HepG2 (cell line): Measurements from ENCODE around the gene C3orf62. TPM values are rescaled to one million over a fixed set of nuclear protein-coding genes. Genes with fewer than 3 reads are reported as not detected.
"Not testable (repeated sequence)": the region's sequence is repeated elsewhere in the genome, so short reads cannot be mapped to it uniquely, and the experiment has no call there.

Experiments used
- ATAC-seq: fragments of 200-7000 bp; cut with Tn5 transposase; 3 replicates; pipeline ENCODE4 v1.9.1; 2020; ENCODE audit warnings: mild to moderate bottlenecking, moderate library complexity
- BruUV-seq: library from RNA; stranded (reverse); fragments of 400-500 nt; replicated peaks from 2 replicates; lab custom pipeline; 2021; lab: Mats Ljungman, UMichigan
- CTCF ChIA-PET: fragments of 300-600 bp; formaldehyde crosslinking; extraction: SDS; loops from one replicate; lab custom pipeline; 2021; ENCODE audit warnings: low total read pairs, inconsistent platforms, low intra/inter-chr PET ratio; lab: Yijun Ruan, JAX
- POLR2A ChIA-PET: fragments of 350-600 bp; sonication (Branson Sonifier 250); formaldehyde crosslinking; loops from one replicate; lab custom pipeline; 2020; ENCODE audit warnings: antibody characterized with exemption, inconsistent platforms; lab: Yijun Ruan, JAX
- DNase-seq: peaks from one replicate; pipeline ENCODE4 v3.0.0-alpha.2; 2015; ENCODE audit warnings: low spot score
- FAIRE-seq: peaks from 3 replicates; lab custom pipeline; 2011; peaks lifted over from hg19 to GRCh38; lab: Jason Lieb, UNC
- H2AFZ ChIP-seq: one replicate; pipeline ENCODE4 v1.6.1; 2011; ENCODE audit warnings: low read length, inconsistent platforms
- H3K27ac ChIP-seq: fragments of 300-600 bp; 3 replicates; pipeline ENCODE4 v1.8.0; 2011; ENCODE audit warnings: mixed run types, mild to moderate bottlenecking, mixed read lengths, low read length, inconsistent platforms; ENCODE audit not compliant: insufficient read depth; ENCODE audit errors: extremely low read length
- H3K27me3 ChIP-seq, 2 experiments: fragments of 200-600 bp in 1 of 2; 2 replicates in 1 of 2; 3 replicates in 1 of 2; pipeline versions ENCODE4 v1.6.0 to v1.8.0; 2011; ENCODE audit warnings: low read length in 2 of 2, mild to moderate bottlenecking in 2 of 2, moderate library complexity in 2 of 2, inconsistent platforms in 1 of 2; ENCODE audit not compliant: insufficient read depth in 2 of 2, control insufficient read depth in 1 of 2
- H3K36me3 ChIP-seq, 2 experiments: fragments of 200-600 bp in 1 of 2; replicated peaks in 1 of 2; 2 replicates in 1 of 2; 3 replicates in 1 of 2; pipeline versions ENCODE4 v1.5.1 to v1.8.0; 2011; ENCODE audit warnings: low read length in 2 of 2, inconsistent platforms in 1 of 2; ENCODE audit not compliant: insufficient read depth in 2 of 2, control insufficient read depth in 1 of 2
- H3K4me1 ChIP-seq: 2 replicates; pipeline ENCODE4 v1.5.1; 2012; ENCODE audit warnings: low read length, inconsistent platforms; ENCODE audit not compliant: insufficient read depth
- H3K4me2 ChIP-seq: 2 replicates; pipeline ENCODE4 v1.6.0; 2011; ENCODE audit warnings: low read depth, low read length, inconsistent platforms
- H3K4me3 ChIP-seq, 3 experiments: fragments of 200-600 bp in 1 of 3; sonication (generic), shearing (Covaris generic) in 1 of 3; replicated peaks in 1 of 3; 2 replicates each; pipeline ENCODE4 v1.5.1; 2011 to 2016; ENCODE audit warnings: low read length in 3 of 3, inconsistent platforms in 2 of 3, low read depth in 2 of 3, mild to moderate bottlenecking in 2 of 3, control low read depth in 1 of 3, mixed read lengths in 1 of 3; ENCODE audit not compliant: insufficient read depth in 1 of 3
- H3K79me2 ChIP-seq: one replicate; pipeline ENCODE4 v1.6.1; 2011; ENCODE audit warnings: low read length, inconsistent platforms; ENCODE audit not compliant: insufficient read depth
- H3K9ac ChIP-seq: 2 replicates; pipeline ENCODE4 v1.6.0; 2011; ENCODE audit warnings: mild to moderate bottlenecking, low read depth, low read length, inconsistent platforms; ENCODE audit not compliant: insufficient read depth
- H3K9me3 ChIP-seq: 2 replicates; pipeline ENCODE4 v1.5.1; 2012; ENCODE audit warnings: mild to moderate bottlenecking, low read length
- H4K20me1 ChIP-seq: 2 replicates; pipeline ENCODE4 v1.6.0; 2011; ENCODE audit warnings: inconsistent platforms, mild to moderate bottlenecking, low read length, moderate library complexity; ENCODE audit not compliant: insufficient read depth
- ARID2 ChIP-seq: sonication (generic); formaldehyde crosslinking; IDR thresholded peaks from 2 replicates; pipeline ENCODE4 v1.8.1; 2022; ENCODE audit warnings: mild to moderate bottlenecking, missing genetic modification reagents, borderline replicate concordance
- ATAD3A ChIP-seq: sonication (generic); formaldehyde crosslinking; IDR thresholded peaks from 2 replicates; pipeline ENCODE4 v1.4.0; 2020; ENCODE audit warnings: missing genetic modification reagents
- BCL6 ChIP-seq: IDR thresholded peaks from 2 replicates; pipeline ENCODE4 v1.6.1; 2016; ENCODE audit warnings: missing genetic modification reagents, missing compliant biosample characterization
- CC2D1A ChIP-seq: sonication (generic); formaldehyde crosslinking; IDR thresholded peaks from 2 replicates; pipeline ENCODE4 v1.8.1; 2023; ENCODE audit warnings: mild to moderate bottlenecking, missing genetic modification reagents
- ERF ChIP-seq: IDR thresholded peaks from 2 replicates; pipeline ENCODE4 v1.6.1; 2018; ENCODE audit warnings: missing biosample characterization, missing genetic modification reagents
- ISX ChIP-seq: sonication (generic); formaldehyde crosslinking; conservative IDR thresholded peaks from 2 replicates; pipeline ENCODE4 v1.5.0; 2020; ENCODE audit warnings: missing genetic modification reagents
- MAFK ChIP-seq, 2 experiments: IDR thresholded peaks in 1 of 2; conservative IDR thresholded peaks in 1 of 2; 2 replicates each; pipeline ENCODE4 v1.6.1; 2011; ENCODE audit warnings: improper control_type of control experiment in 2 of 2, low read length in 2 of 2
- NAIF1 ChIP-seq: sonication (generic); formaldehyde crosslinking; IDR thresholded peaks from 2 replicates; pipeline ENCODE4 v1.5.0; 2020; ENCODE audit warnings: mild to moderate bottlenecking, missing genetic modification reagents, borderline replicate concordance
- THAP7 ChIP-seq: sonication (generic); formaldehyde crosslinking; IDR thresholded peaks from 2 replicates; pipeline ENCODE4 v1.8.1; 2023; ENCODE audit warnings: mild to moderate bottlenecking, missing genetic modification reagents
- ZNF605 ChIP-seq: sonication (generic); formaldehyde crosslinking; IDR thresholded peaks from 2 replicates; pipeline ENCODE4 v1.8.0; 2022; ENCODE audit warnings: mild to moderate bottlenecking, missing genetic modification reagents
- ZNF768 ChIP-seq: sonication (generic); formaldehyde crosslinking; IDR thresholded peaks from 2 replicates; pipeline ENCODE4 v1.4.0; 2020; ENCODE audit warnings: missing genetic modification reagents
- ZNF782 ChIP-seq: sonication (generic); formaldehyde crosslinking; IDR thresholded peaks from 2 replicates; pipeline ENCODE4 v1.4.0; 2020; ENCODE audit warnings: missing genetic modification reagents, mild to moderate bottlenecking, borderline replicate concordance
- WGBS: methylation state at CpG from one replicate; pipeline ENCODE4 v1.1.6; 2017; ENCODE audit warnings: low lambda C conversion rate; 5-methylcytosine and 5-hydroxymethylcytosine counted together
- in situ Hi-C: cut with HindIII; loops from 2 replicates; pipeline ENCODE4 v1.10.0; 2017; ENCODE audit warnings: low pct_unique_long_range_greater_than_20kb; ENCODE audit not compliant: extremely low pct_ligation_motif_present
- intact Hi-C: fragments of 100-400 bp; cut with micrococcal nuclease; formaldehyde crosslinking; loops from one replicate; pipeline ENCODE4 v1.10.0; 2022; ENCODE audit not compliant: unreplicated experiment
- polyA plus RNA-seq, 8 experiments: library from polyadenylated mRNA; depleted of rRNA in 3 of 8; stranded (reverse) in 7 of 8; unstranded in 1 of 8; fragments of >200 nt; fragmentation: Illumina TruSeq in 4 of 8; extraction: Trizol in 4 of 8; gene quantifications; 2 replicates each; pipeline versions ENCODE4 v1.2.1 to v1.2.3, GENCODE V29; 2011 to 2016; ENCODE audit warnings: low read depth in 4 of 8, missing spikeins in 1 of 8, mixed read lengths in 1 of 8; ENCODE audit not compliant: insufficient read depth in 1 of 8
- total RNA-seq, 5 experiments: library from RNA; depleted of rRNA; stranded (reverse); fragments of >200 nt; fragmentation: Illumina TruSeq; extraction: Trizol; gene quantifications; 2 replicates each; pipeline ENCODE4 v1.2.3, GENCODE V29; 2016; ENCODE audit warnings: low read depth in 1 of 5
- TF ChIP-seq, protein P1 (sequence below): sonication (generic); formaldehyde crosslinking; IDR thresholded peaks from 2 replicates; pipeline ENCODE4 v1.4.0; 2020; ENCODE audit warnings: mild to moderate bottlenecking, missing genetic modification reagents
- TF ChIP-seq, protein P2 (sequence below), 2 experiments: sonication (generic) in 1 of 2; formaldehyde crosslinking in 1 of 2; IDR thresholded peaks; 2 replicates each; pipeline versions ENCODE4 v1.5.1 to v1.6.1; 2011 to 2020; ENCODE audit warnings: borderline replicate concordance in 1 of 2, low read depth in 1 of 2, low read length in 1 of 2, mild to moderate bottlenecking in 1 of 2, missing genetic modification reagents in 1 of 2, moderate library complexity in 1 of 2

The C3orf62 gene
- total and polyA plus RNA-seq, 2 of the 13 experiments (the other 11 are each of a cell fraction or from before 2014, with no cell fraction given), result 1.6 to 3.9 TPM

- in situ Hi-C loops, result not testable (repeated sequence)
Observed at GRCh38 chr3:49228817-49229216, 48.2 kb downstream of the C3orf62 start.

GRCh38 chr3:49222002-49222401 lies 55.0 kb downstream of the C3orf62 start:
- in situ Hi-C loops, result no loop called here
- no peak for TF ChIP-seq CC2D1A
- no peak for TF ChIP-seq ZNF782 (CRISPR knock-in tag)
- no peak for TF ChIP-seq ERF (CRISPR knock-in tag)
- no peak for TF ChIP-seq ATAD3A (CRISPR knock-in tag)
- TF ChIP-seq, protein P1, sequence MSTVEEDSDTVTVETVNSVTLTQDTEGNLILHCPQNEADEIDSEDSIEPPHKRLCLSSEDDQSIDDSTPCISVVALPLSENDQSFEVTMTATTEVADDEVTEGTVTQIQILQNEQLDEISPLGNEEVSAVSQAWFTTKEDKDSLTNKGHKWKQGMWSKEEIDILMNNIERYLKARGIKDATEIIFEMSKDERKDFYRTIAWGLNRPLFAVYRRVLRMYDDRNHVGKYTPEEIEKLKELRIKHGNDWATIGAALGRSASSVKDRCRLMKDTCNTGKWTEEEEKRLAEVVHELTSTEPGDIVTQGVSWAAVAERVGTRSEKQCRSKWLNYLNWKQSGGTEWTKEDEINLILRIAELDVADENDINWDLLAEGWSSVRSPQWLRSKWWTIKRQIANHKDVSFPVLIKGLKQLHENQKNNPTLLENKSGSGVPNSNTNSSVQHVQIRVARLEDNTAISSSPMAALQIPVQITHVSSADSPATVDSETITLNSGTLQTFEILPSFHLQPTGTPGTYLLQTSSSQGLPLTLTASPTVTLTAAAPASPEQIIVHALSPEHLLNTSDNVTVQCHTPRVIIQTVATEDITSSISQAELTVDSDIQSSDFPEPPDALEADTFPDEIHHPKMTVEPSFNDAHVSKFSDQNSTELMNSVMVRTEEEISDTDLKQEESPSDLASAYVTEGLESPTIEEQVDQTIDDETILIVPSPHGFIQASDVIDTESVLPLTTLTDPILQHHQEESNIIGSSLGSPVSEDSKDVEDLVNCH (CRISPR knock-in tag), result no peak
- no peak for TF ChIP-seq NAIF1 (CRISPR knock-in tag)
- TF ChIP-seq ISX (CRISPR knock-in tag), result no peak
- TF ChIP-seq BCL6, result no peak
- no peak for TF ChIP-seq ZNF768 (CRISPR knock-in tag)
- TF ChIP-seq, protein P2, sequence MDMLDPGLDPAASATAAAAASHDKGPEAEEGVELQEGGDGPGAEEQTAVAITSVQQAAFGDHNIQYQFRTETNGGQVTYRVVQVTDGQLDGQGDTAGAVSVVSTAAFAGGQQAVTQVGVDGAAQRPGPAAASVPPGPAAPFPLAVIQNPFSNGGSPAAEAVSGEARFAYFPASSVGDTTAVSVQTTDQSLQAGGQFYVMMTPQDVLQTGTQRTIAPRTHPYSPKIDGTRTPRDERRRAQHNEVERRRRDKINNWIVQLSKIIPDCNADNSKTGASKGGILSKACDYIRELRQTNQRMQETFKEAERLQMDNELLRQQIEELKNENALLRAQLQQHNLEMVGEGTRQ (IDR thresholded peaks at IDR 0.05; ENCODE audit: low read depth, low read length), result no peak
- TF ChIP-seq, protein P2 (CRISPR knock-in tag; IDR thresholded peaks at IDR 0.05; ENCODE audit: borderline replicate concordance), result no peak
- no peak for TF ChIP-seq THAP7
- TF ChIP-seq ZNF605 (CRISPR knock-in tag), result no peak
- TF ChIP-seq ARID2 (CRISPR knock-in tag), result no peak

More at GRCh38 chr3:49228817-49229216, 48.2 kb downstream of the C3orf62 start:
- H3K4me1 ChIP-seq, H3K4me2 ChIP-seq, H3K27ac ChIP-seq, DNase-seq, intact Hi-C loops, CTCF ChIA-PET, H2AFZ ChIP-seq, H3K9ac ChIP-seq, H3K27me3 ChIP-seq, H4K20me1 ChIP-seq, H3K4me3 ChIP-seq, POLR2A ChIA-PET, FAIRE-seq, ATAC-seq, BruUV-seq, H3K36me3 ChIP-seq, H3K79me2 ChIP-seq: not testable (repeated sequence)
- peaks cover 36% of the 10 kb centered on the region for H3K9me3 ChIP-seq
- TF ChIP-seq MAFK (conservative IDR thresholded peaks at IDR 0.05 in 1 of 2, IDR thresholded peaks at IDR 0.05 in 1 of 2; ENCODE audit: low read length in 2 of 2), result peak in 1 of 2 experiments; percentile 27; a peak in 1 of 4 replicates
- WGBS, result 34% methylated on average over 5 of the region's 5 CpGs

More at GRCh38 chr3:49222002-49222401, 55.0 kb downstream of the C3orf62 start:
- no peaks in the 10 kb centered on the region for H3K36me3 ChIP-seq
- no peaks in the 10 kb centered on the region; the same call in 1 of the 2 replicates for H3K9me3 ChIP-seq
- H3K9ac ChIP-seq, result no peak overlapping the region
- H3K4me2 ChIP-seq, result no peak overlapping the region
- H3K27ac ChIP-seq, result no peak overlapping the region
- DNase-seq, result no peak
- no TSS peak for BruUV-seq
- H3K79me2 ChIP-seq, result no peaks in the 10 kb centered on the region
- peaks cover 17% of the 10 kb centered on the region for H3K4me1 ChIP-seq
- no peak for FAIRE-seq
- WGBS, result 58% methylated on average over 3 of the region's 3 CpGs
- H3K4me3 ChIP-seq, result no peak overlapping the region
- H4K20me1 ChIP-seq, result no peaks in the 10 kb centered on the region
- H2AFZ ChIP-seq, result no peak overlapping the region
- POLR2A ChIA-PET, result no interaction called here
- CTCF ChIA-PET, result no interaction called here
- no peaks in the 10 kb centered on the region for H3K27me3 ChIP-seq
- no peak for ATAC-seq
- intact Hi-C loops, result no loop called here
